HG03469 (cell line): ENCODE results near the gene RBMS3.
"Not testable (repeated sequence)": the region's sequence is repeated elsewhere in the genome, so short reads cannot be mapped to it uniquely, and the experiment has no call there.

Source experiments
- ATAC-seq: cut with Tn5 transposase; IDR thresholded peaks from one replicate; pipeline ENCODE4 v1.9.1; 2021; ENCODE audit warnings: mild to moderate bottlenecking, moderate library complexity, moderate number of reproducible peaks; ENCODE audit not compliant: unreplicated experiment

Gene RBMS3

DNA sequence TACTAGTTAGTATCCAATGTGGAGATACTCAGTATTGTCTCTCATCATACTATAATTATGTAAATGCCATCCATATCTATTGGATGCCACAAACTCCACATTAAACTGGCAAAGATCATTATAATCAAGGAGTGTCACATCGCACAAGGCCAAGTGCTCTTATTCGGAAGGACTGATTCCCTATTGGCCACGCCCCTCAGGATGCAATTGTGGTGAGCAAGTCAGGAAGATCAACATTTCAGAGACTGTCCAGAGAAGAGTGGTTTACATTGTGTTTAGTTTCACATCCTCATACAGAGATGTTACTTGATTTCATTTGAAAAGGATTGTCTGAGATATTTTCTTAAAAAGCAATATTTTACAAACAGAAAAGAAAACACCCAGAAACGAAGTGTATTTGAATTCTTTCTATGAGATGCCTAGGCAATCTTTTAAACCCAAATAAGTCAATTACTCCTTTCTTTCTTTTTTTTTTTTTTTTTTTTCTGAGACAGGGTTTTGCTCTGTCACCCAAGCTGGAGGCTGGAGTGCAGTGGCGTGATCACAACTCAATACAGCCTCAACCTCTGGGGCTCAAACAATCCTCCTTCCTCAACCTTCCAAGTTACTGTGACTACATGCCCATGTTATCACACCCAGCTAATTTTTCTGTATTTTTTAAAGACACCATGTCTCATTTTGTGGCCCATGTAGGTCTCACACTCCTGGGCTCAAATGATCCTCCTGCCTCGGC lies 369.1 kb downstream of the RBMS3 start:
- peak; percentile 81 for ATAC-seq

- ATAC-seq: no peak
These were observed 372.8 kb downstream of the RBMS3 start for GRCh38 chr3:29653680-29654079.

- ATAC-seq: no peak
These were observed 374.3 kb downstream of the RBMS3 start for GRCh38 chr3:29655015-29655747.

DNA sequence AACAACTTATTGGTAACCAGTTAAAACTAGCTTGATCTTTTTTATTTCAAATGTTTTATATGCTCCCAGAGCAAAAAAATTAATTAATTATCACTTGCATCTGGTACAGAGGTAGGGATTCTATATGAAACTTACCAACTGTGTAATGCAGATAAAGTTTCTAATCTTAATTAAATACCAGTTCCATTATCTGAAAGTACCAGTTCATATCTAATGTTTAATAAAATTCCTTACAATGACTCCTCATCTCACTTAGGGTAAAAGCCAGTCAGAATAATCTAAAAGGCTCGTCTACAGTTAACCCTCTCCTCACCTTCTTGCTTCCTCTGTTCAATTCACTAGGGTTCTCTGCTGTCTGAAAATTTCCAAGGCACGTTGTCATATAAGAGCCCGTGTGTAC lies 384.8 kb downstream of the RBMS3 start:
- no peak for ATAC-seq

DNA sequence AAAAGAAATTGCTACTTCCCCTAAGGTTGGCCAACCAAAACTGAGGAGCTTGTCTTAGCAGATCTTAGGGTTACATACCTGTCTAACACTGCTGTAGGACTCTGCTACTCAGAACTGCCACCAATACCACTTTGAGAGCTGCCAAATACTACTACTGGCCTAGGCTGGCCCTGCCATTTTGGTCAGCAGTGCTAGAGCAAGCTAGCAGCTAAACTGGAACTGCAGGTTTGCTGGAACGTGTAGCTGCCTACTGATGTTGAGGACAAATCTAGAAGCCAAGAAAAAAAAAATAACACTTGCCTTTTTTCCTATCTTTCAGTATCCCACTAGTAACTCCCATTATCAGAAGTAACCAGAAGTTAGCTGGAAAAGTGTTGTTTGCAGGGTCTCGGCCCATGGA lies 387.4 kb downstream of the RBMS3 start:
- no peak for ATAC-seq

DNA sequence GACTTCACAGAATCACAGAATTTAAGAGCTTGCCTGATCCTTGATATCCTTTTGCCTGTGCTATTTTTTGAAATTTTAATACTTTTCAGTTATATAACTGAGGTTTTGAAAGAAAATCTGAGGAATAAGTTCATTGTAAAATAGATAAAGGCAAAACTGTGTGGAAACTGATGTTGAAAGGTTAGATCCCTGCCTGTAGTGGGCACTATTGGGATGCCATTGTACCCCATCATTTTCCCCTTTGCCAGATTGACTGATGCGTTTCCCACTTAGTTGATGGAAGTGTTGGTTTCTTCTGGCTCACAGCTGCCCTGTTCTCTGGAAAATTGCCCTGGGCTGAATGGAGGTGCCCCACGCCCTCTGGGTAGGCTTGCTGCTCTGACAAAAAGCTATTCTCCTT lies 387.9 kb downstream of the RBMS3 start:
- ATAC-seq: no peak

- ATAC-seq: not testable (repeated sequence)
These were observed 389.6 kb downstream of the RBMS3 start for GRCh38 chr3:29670476-29670875.

DNA sequence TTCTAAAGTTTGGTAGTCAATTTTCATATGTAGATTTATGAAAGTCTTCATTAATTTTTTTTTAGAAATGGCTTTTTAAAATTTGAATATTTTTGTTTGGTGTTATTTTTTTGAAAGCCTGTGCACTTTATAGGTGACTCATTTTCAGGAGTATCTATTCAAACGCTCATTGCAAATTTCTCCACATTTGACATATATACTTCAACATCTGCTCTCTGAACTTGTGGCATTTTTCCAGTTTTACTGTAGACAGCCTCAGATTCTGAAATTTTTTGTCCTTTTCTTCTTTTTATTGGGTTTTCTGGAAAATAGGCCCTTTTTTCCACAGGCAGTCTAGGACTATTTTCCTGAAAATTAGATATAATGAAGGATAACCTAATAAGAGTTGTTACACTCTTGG lies 396.6 kb downstream of the RBMS3 start:
- no peak for ATAC-seq

DNA sequence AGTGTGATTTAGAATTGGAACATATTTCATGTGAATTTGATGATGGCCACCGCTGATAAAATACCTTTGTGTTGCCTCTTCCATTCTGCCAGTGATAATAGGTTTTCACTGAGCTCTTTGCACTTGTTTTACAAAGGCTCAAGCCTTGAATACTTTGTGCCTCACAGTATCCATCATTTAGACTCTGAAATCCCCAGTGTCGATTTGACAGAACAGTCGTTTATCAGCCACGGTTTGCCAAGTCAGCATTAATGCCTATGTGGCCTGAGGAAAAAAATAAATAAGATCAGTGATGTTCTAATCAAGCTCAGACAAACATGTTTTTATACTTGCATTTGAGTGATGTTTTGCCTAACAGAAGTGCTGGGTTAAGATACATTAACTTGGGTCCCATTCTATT lies 399.1 kb downstream of the RBMS3 start:
- no peak for ATAC-seq

GRCh38 chr3:29683018-29683993 lies 402.4 kb downstream of the RBMS3 start:
- peak; percentile 46 for ATAC-seq

DNA sequence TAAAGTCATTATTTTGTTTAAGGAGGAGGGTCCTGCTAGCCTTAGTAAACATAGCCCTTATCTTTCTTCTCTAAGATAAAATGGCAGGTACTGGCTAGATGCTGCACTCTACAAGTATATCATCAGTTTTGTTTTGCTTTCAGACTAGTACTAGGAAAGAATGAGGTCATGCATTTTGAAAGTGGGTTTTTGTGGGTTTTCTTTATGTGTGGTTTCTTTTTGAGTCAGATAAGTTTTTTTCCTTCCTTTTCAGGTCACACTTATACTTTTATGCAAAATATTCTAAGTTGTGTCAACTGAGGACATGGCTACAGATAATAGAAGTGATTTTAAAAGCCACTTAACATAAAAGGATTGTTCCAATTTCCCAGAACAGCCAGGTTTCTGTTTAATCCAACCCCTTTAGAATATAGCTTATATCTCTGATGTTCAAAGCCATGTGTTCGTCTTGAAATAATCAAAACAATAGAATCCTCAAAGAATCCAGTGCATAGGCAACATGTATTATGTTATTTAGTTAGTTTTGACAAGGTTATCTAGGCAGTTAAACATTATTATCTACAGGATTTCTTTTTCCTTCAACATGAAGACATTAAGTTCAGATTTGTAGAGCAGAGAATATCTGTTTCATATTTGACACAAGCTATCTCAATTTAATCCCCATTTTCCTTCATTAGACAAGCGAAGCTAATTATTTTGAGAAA lies 406.2 kb downstream of the RBMS3 start:
- peak; percentile 95 for ATAC-seq

GRCh38 chr3:29690686-29691353 lies 409.9 kb downstream of the RBMS3 start:
- no peak for ATAC-seq

- ATAC-seq: no peak
These were observed 413.0 kb downstream of the RBMS3 start for GRCh38 chr3:29693863-29694262.

- no peak for ATAC-seq
These were observed 413.5 kb downstream of the RBMS3 start for GRCh38 chr3:29694331-29694730.

GRCh38 chr3:29694783-29695182 lies 413.9 kb downstream of the RBMS3 start:
- no peak for ATAC-seq

GRCh38 chr3:29695201-29695600 lies 414.3 kb downstream of the RBMS3 start:
- ATAC-seq: no peak

DNA sequence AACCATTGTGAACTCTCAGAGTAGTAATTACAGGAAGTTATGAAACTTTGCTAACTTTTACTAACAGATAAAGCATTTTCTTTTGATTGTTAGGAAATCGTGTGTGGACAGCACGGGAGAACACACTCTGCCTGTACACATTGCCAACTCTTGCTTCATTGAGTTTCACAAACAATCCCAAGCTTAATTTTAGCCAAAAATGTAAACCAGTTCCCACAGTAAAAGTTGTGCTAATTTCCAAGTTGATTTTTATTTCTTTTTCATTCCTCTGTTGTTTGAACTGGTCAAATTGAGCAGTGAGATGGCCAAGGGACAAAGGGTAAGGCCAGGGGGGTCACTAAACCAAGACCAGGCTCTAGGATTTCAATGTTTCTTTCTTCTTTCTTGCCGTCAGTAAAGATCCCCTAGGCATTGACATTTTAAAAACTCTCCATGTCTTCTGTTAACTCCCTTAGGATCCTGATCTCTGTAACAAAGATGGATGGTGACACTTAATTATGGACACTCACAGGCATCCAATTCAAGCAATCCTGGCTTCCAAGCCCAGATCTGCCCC lies 414.9 kb downstream of the RBMS3 start:
- no peak for ATAC-seq

GRCh38 chr3:29696311-29696710 lies 415.4 kb downstream of the RBMS3 start:
- no peak for ATAC-seq

DNA sequence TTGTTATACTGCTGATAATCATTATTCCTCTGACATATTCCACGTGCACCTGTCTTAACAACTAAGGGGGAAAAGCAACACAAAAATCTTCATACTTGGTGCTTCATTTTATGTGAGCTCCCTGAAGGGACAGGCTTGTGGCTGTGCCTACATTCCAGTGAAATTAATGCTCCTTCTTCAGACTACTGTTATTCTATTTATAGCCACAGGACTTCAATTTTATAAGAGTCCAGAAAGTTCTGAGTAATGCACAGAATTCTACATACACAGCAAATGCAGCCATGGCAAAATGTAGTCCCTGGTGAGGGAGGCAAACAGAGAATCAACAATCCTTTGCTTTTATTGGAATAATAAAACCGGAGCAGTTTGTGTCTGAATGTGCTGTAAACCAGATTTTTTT lies 417.1 kb downstream of the RBMS3 start:
- ATAC-seq: no peak

DNA sequence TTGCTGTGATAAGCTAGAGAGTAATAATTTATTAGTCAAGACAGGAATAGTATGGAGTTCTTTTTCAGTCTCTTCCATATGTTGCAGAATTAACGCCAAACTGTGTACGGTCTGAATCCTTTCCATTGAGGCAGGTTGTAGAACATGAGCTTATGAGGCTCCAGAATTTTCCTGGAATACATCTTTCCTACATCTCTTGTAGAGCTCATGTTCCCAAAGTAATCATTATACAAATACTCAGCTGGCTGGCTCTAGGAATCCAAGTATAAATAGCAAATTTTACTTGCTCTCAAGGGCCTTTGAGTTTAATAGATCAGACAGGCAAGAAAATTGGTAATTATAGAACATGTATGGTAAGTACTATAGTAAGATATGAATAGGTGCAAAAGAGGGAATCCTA lies 419.4 kb downstream of the RBMS3 start:
- ATAC-seq: no peak
